Measurements from ENCODE around the gene DRAXIN.

DRAXIN gene

GRCh38 chr1:11772458-11772857 lies 80.9 kb downstream of the DRAXIN start:
- DNase-seq (ENCODE audit: insufficient read length, low spot score), result no peak
- FAIRE-seq, result peak; percentile 74
- TF ChIP-seq PAX5 (IDR thresholded peaks at IDR 0.05; ENCODE audit: insufficient read depth, low read length, severe bottlenecking) (no peak), TAF1 (IDR thresholded peaks at IDR 0.05; ENCODE audit: low read depth, low read length) (no peak), POU2F2 (IDR thresholded peaks at IDR 0.05; ENCODE audit: low read depth, low read length) (no peak), SPI1 (IDR thresholded peaks at IDR 0.05; ENCODE audit: low read depth, low read length) (no peak), POLR2AphosphoS5 (IDR thresholded peaks at IDR 0.05; ENCODE audit: low read depth, low read length) (no peak), POLR2A (IDR thresholded peaks at IDR 0.05; ENCODE audit: low read depth, low read length) (no peak)

GRCh38 chr1:11774753-11775152 lies 83.2 kb downstream of the DRAXIN start:
- DNase-seq (ENCODE audit: insufficient read length, low spot score) (no peak), FAIRE-seq (no peak)
- no peak for TF ChIP-seq TAF1 (IDR thresholded peaks at IDR 0.05; ENCODE audit: low read depth, low read length)
- TF ChIP-seq POU2F2 (IDR thresholded peaks at IDR 0.05; ENCODE audit: low read depth, low read length), result no peak
- no peak for TF ChIP-seq SPI1 (IDR thresholded peaks at IDR 0.05; ENCODE audit: low read depth, low read length)
- no peak for TF ChIP-seq PAX5 (IDR thresholded peaks at IDR 0.05; ENCODE audit: insufficient read depth, low read length, severe bottlenecking)
- no peak for TF ChIP-seq POLR2A (IDR thresholded peaks at IDR 0.05; ENCODE audit: low read depth, low read length)
- TF ChIP-seq POLR2AphosphoS5 (IDR thresholded peaks at IDR 0.05; ENCODE audit: low read depth, low read length), result no peak
